Measurements from ENCODE around the gene KLF16. TPM values are rescaled to one million over a fixed set of nuclear protein-coding genes. Genes with fewer than 3 reads are reported as not detected.

The KLF16 gene
- total RNA-seq, 3 donors from 2014 or later = 2.9 to 4.6 (median 4.1) TPM

DNA sequence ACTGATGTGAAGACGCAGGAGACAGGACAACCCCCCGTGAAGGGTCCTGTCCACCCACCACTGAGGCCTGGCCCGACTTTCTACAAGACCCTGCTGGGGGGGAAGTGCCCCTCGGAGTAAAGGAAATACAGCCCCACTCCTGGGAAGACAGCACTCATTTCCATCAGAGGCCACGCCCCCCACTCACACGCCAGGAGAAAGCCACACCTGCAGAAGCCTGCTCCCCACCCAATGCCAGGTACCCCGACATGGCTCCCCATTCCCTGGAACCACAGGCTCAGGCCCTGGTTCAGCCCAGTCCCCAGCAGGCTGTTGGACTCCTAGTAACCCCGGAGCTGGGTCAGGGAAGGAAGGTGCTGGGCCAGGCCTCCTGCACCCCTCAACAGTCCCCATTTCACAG is 40.4 kb downstream of the KLF16 start:
- no peak overlapping the region for H3K4me3 ChIP-seq
- H3K27me3 ChIP-seq = no peaks in the 10 kb centered on the region
- no peak overlapping the region for H3K27ac ChIP-seq
- H3K4me1 ChIP-seq = peaks cover 0 to 4% of the 10 kb centered on the region in 2 donors
- no peak for DNase-seq (ENCODE audit: low spot score in 2 of 2)
- intact Hi-C loops (cut with DNase I; ENCODE audit: low total_unique reads) = no loop called here
- TF ChIP-seq CTCF (IDR thresholded peaks at IDR 0.05) (no peak), POLR2A (IDR thresholded peaks at IDR 0.05) (no peak), POLR2AphosphoS5 (IDR thresholded peaks at IDR 0.05) (no peak)
- no peaks in the 10 kb centered on the region for H3K9me3 ChIP-seq
- H3K36me3 ChIP-seq = peaks cover 10% of the 10 kb centered on the region

- Histone ChIP-seq H3K27me3 (no peaks in the 10 kb centered on the region), H3K36me3 (peaks cover 11% of the 10 kb centered on the region), H3K4me1 (peaks cover 0 to 4% of the 10 kb centered on the region in 2 donors), H3K4me3 (no peak overlapping the region), H3K27ac (no peak overlapping the region), H3K9me3 (no peaks in the 10 kb centered on the region)
- DNase-seq (ENCODE audit: low spot score in 2 of 2) = no peak
- intact Hi-C loops (cut with DNase I; ENCODE audit: low total_unique reads) = no loop called here
- TF ChIP-seq CTCF (IDR thresholded peaks at IDR 0.05) (no peak), POLR2AphosphoS5 (IDR thresholded peaks at IDR 0.05) (no peak), POLR2A (IDR thresholded peaks at IDR 0.05) (no peak)
Observed at GRCh38 chr19:1822210-1822609, 41.2 kb downstream of the KLF16 start.

- H3K27ac ChIP-seq = no peak overlapping the region
- no peaks in the 10 kb centered on the region for H3K4me1 ChIP-seq
- no peak for DNase-seq (ENCODE audit: low spot score in 2 of 2)
- H3K9me3 ChIP-seq = no peaks in the 10 kb centered on the region
- TF ChIP-seq CTCF (IDR thresholded peaks at IDR 0.05) = no peak
- no peak for TF ChIP-seq POLR2AphosphoS5 (IDR thresholded peaks at IDR 0.05)
- TF ChIP-seq POLR2A (IDR thresholded peaks at IDR 0.05) = no peak
- H3K27me3 ChIP-seq = no peaks in the 10 kb centered on the region
- intact Hi-C loops (cut with DNase I; ENCODE audit: low total_unique reads) = no loop called here
- H3K36me3 ChIP-seq = peaks cover 19% of the 10 kb centered on the region
- H3K4me3 ChIP-seq = no peak overlapping the region
Observed at GRCh38 chr19:1819341-1820255, 43.8 kb downstream of the KLF16 start.

- H3K4me3 ChIP-seq = no peak overlapping the region
- DNase-seq (ENCODE audit: low spot score in 2 of 2) = no peak
- no peaks in the 10 kb centered on the region for H3K9me3 ChIP-seq
- TF ChIP-seq CTCF (IDR thresholded peaks at IDR 0.05) = no peak
- TF ChIP-seq POLR2AphosphoS5 (IDR thresholded peaks at IDR 0.05) = no peak
- no peak for TF ChIP-seq POLR2A (IDR thresholded peaks at IDR 0.05)
- H3K36me3 ChIP-seq = peaks cover 19% of the 10 kb centered on the region
- intact Hi-C loops (cut with DNase I; ENCODE audit: low total_unique reads) = no loop called here
- no peaks in the 10 kb centered on the region for H3K27me3 ChIP-seq
- no peak overlapping the region for H3K27ac ChIP-seq
- no peaks in the 10 kb centered on the region for H3K4me1 ChIP-seq
Observed at GRCh38 chr19:1818549-1819195, 44.7 kb downstream of the KLF16 start.
